HG03571 (cell line): ENCODE data around the gene SCARB2.

Experiments
- ATAC-seq: cut with Tn5 transposase; IDR thresholded peaks from one replicate; pipeline ENCODE4 v1.9.1; 2021; ENCODE audit not compliant: unreplicated experiment

The SCARB2 gene

DNA sequence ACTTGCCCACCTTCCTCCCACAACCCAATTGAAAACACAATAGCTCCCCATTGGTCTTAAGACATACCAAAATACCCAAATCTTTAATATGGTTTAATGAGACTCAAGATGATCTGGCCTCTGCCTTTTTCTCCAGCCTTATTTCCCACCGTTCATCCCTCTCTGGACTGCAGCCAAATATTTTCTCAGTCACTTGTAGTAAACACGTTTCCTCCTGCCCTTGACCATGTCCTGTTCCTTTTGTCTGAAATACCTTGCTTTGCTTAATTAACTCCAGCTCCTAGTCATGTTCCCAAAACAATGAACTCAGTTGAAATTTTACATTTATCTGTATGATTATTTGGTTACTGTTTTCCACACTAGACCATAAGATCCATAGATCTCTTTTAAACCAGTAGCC lies 57.0 kb downstream of the SCARB2 start:
- no peak for ATAC-seq

- no peak for ATAC-seq
Observed at GRCh38 chr4:76155979-76156378, 57.6 kb downstream of the SCARB2 start.

DNA sequence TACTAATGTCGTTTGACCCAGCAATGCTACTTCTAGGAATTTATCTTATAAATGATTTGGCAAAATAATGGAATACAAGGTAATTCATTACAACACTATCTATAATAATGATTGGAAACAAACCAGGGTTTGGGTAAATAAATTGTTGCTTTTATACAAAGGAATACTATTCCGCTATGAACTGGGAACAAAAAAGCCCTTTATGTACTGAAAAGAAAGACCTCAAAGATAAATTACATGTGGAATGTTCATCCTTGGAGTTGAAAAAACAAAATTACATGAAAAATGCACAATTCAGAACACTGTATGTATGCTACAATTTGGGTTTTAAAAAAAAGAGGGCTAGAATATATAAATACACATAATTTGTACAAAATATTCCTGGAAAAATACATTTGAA lies 60.3 kb downstream of the SCARB2 start:
- ATAC-seq = no peak

DNA sequence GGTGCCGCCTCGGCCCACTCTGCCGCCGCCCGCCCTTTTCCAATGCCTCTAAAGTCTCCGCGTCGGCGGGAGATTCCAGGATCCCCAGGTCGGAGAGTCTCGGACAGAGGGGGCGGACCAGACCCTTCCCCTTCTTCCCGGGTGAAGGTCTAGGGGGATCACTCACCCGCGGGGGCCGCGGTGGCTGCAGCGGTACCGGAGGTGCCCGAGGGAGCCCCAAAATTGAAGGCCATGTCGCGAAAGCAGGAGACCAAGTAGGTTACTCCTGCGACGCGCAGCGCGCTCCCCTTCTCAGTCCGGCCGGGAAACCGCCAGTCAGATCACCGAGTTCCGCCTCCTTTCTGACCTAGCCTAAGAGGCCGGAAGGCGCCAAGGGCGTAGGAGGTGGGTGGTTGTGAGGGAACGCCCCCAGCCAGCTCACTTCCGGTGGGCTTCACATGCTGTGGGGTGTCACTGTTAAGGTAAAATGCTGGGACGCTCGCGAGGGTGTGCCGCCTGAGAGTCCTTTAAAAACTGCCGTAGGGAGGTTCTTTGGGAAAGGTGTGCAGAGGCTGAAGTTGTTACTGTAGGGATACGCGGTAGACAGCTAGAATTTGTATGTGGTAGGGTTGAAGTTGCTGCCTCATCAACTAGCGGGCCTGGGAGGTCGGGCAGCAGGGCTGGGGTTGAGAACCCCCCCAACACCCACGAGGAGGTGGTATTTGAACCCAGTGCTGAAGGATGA lies 65.3 kb downstream of the SCARB2 start, which contains the start of gene NUP54:
Gene NUP54, minus strand, starts transcription at position 256 of the 724 bp plus-strand sequence. Its CDS starts 23 bp downstream, at position 233.
- peak; percentile 99 for ATAC-seq

DNA sequence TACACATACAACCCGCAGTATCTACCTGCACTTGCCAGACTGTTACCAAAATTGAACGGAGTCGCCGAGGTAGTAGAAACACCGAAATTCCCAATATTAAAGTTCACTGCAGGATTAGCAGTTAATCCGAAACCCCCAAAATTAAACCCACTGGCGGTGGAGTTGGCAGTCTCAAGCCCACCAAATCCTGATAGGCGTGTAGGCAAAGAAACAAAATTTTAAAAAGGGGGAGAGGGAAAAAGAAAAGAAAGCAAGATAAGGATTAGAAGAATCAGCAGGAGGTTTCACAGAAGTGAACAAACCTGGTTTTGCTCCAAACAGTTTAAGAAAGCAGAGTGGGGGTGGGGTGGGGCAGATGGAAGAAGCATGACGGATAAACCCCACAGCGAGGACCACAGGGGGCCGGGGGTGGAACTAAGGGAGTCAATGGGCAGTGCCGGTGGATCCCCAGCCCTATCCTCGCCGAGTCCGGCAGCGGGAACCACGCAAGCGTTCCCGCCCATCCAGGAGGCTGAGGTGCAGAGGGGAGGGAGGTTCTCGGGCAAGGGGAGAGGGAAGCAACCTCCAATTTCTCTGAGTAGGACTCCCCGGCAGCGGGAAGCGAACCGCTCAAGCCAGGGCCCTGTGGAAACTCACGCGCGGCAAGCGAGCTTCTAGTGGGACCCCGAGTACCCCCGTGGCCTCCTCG lies 66.0 kb downstream of the SCARB2 start:
- ATAC-seq = peak; percentile 28

DNA sequence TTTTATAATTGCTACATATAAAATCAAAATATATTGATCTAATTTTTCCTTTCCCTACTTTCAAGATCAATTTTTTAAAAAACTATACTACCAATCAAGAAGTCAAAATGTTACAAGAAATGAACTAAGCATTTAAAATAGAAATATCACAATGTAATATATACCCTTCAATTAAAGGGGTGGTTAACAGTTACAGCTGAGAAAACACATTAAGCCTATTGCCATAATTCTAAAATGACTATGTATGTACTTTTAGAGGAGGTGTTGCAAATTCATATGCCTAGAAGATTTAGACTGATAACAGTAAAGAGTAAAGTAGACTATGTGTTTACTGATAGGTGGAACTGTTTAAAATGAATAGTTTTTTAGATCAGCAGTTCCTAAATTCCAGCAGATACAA lies 69.1 kb downstream of the SCARB2 start:
- ATAC-seq = no peak

- no peak for ATAC-seq
Observed at GRCh38 chr4:76141241-76141640, 72.4 kb downstream of the SCARB2 start.

GRCh38 chr4:76127754-76128153 lies 85.9 kb downstream of the SCARB2 start:
- ATAC-seq = no peak

GRCh38 chr4:76125816-76126215 lies 87.8 kb downstream of the SCARB2 start:
- ATAC-seq = no peak

DNA sequence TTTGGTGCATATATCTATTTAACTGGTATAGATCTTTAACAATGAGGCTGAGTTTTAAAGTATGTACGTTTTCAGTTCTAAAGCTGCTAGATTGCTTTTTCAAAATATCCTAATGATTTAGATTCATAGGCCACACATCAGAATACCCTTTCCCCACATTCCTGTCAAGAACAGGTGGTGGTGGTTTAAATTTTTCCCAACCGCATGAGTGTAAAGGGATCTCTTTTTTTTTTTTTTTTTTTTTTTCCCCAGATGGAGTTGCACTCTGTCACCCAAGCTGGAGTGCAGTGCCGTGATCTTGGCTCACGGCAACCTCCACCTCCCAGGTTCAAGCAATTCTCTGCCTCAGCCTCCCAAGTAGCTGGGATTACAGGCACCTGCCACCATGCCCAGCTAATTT lies 93.4 kb downstream of the SCARB2 start:
- ATAC-seq = no peak

GRCh38 chr4:76117536-76117935 lies 96.1 kb downstream of the SCARB2 start:
- no peak for ATAC-seq

GRCh38 chr4:76116821-76117220 lies 96.8 kb downstream of the SCARB2 start:
- no peak for ATAC-seq
